HG02981 (cell line): ENCODE measurements around the gene ZGRF1.
"Not testable (repeated sequence)": the region's sequence is repeated elsewhere in the genome, so short reads cannot be mapped to it uniquely, and the experiment has no call there.

Source experiments
- ATAC-seq: cut with Tn5 transposase; IDR thresholded peaks from one replicate; pipeline ENCODE4 v1.9.1; 2021; ENCODE audit warnings: mild to moderate bottlenecking, moderate library complexity; ENCODE audit not compliant: unreplicated experiment

The ZGRF1 gene

DNA sequence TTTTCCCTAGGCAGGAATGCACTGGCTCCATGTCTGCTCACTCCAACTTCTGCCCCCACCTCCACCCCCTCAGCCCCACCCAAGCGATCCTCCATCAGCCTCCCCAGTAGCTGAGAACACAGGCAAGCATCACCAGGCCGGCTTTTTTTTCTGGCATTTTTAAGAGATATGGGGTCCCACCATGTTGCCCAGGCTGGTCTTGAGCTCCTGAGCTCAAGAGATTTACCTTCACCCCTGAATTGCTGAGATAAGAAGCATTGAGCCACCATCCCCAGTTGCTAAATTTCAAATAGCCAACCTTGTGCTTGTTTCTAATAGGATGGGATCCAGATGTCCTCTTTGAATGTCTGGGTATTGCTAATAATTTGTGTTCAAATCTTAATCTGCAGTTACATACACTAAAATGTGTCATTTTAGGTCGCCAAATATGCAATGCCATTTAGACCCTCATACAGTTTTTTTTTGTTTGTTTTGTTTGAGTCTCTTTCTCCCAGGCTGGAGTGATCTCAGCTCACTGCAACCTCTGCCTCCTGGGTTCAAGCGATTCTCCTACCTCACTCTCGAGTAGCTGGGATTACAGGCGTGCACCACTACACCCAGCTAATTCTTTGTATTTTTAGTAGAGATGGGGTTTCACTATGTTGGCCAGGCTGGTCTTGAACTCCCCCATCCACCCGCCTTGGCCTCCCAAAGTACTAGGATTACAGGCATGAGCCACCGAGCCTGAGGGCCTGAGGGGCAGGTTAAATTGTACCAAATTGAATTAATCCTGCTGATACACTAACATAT, 9.0 kb upstream of the ZGRF1 start:
- no peak for ATAC-seq

GRCh38 chr4:112644595-112645535, 8.2 kb upstream of the ZGRF1 start:
- not testable (repeated sequence) for ATAC-seq

DNA sequence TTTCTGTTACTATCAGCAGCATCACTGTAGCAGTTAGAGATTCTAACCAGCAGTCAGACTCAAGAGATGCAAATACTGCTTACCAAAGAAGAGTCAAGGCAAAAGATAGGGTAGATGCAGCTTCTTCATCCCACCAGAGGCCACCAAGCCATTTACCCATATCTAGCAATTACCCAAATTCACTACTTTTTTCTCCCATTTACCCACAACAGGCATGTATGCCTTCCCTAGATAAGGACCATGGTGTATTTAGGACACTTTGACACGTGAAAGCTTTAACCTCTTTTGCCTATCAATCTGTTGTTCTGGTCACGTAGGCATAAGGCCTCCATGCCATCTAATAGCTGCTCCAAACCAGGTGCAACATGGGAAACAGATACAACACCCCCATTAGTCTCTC, 5.8 kb upstream of the ZGRF1 start:
- no peak for ATAC-seq

DNA sequence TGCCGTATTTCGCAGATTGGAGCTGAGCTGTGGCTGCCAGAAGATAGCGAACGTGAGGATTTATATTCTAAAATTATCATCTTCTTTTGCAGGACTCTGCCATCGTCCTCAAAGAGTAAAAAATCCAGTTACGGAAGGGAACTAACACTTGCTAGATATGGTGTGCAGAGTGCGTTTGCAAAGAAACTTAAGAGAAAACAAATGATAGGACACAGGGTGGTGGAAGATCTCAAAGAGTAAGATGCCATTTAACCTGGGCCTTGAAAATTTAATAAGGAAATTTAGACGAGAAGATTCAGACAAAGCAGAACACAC, 800 bp upstream of the ZGRF1 start:
- ATAC-seq, result no peak

- no peak for ATAC-seq
These were observed 3.1 kb downstream of the ZGRF1 start for GRCh38 chr4:112633477-112634235.

GRCh38 chr4:112626228-112626627, 10.5 kb downstream of the ZGRF1 start:
- no peak for ATAC-seq

GRCh38 chr4:112616984-112617383, 19.7 kb downstream of the ZGRF1 start:
- ATAC-seq, result no peak

- ATAC-seq, result not testable (repeated sequence)
These were observed 23.9 kb downstream of the ZGRF1 start for GRCh38 chr4:112612814-112613213.

DNA sequence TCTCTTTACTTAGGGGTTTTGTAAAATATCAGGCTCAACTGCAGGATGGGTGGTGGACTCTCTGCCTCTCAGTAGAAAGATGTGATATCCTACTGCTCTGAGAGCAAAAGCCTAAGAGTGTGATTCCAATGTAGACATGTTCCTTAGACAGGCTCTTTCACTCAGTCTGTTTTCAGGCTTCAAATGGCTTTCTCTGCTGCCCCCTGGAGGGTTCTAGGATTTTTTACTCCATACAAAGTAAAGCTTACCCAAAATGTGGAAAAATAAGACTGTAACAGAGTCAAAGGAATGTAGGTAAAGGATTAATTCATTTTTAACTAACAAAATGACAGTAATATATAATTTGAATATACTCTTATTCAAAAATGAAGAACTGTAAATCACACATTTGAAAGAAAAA, 32.1 kb downstream of the ZGRF1 start:
- ATAC-seq, result no peak

GRCh38 chr4:112594993-112595392, 41.7 kb downstream of the ZGRF1 start:
- no peak for ATAC-seq

- ATAC-seq, result peak; percentile 65
These were observed 43.1 kb downstream of the ZGRF1 start for GRCh38 chr4:112593438-112594133.

- no peak for ATAC-seq
These were observed 44.0 kb downstream of the ZGRF1 start for GRCh38 chr4:112592717-112593116.

GRCh38 chr4:112591593-112591992, 45.1 kb downstream of the ZGRF1 start:
- no peak for ATAC-seq

DNA sequence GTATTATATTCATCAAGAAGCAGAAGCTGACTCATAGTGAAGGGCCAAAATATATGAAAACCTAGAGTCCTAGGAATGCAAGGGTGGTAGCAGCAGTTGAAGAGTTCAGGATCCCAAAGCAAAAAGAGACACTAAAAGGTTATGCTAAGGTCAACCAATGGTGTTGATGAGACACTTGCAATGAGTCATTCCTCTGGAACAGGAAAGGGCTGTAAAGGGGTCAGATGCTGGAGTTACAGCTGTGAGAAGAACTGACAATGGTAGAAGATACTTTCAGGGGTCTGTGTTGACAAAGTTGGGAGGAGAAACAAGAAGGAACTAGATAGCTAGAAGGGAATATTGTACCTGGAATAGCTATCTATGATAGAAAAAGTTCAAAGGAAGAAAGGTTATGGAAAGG, 47.5 kb downstream of the ZGRF1 start:
- ATAC-seq, result no peak

DNA sequence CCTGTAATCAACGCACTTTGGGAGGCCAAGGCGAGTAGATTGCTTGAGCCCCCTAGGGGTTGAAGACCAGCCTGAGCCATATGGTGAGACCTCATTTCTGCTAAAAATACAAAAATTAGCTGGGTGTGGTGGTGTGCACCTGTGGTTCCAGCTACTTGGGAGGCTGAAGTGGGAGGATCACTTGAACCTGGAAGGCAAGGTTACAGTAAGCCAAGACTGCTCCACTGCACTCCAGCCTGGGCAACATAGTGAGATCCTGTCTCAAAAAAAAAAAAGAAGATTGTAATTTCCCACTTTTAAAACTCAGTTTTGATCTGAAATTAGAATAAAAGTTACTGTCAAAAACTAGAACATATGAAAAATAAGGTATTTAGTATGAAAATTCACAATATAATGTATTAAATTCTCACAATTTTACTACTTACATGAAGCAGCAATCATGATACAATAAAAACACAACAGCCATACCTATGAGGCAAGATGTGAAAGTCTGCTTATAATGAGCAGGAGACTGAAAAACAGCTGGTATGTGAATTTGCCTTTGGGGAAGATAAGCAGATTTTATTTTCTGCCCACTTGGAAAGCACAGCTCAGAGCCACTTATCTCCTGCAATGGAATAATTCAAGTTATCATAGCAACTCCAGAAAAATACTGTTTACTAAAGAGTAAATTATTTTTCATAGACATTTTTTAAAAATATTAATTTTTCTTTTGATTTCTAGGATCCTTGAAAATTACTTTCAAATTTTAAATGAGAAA, 50.6 kb downstream of the ZGRF1 start:
- no peak for ATAC-seq

- no peak for ATAC-seq
These were observed 69.2 kb downstream of the ZGRF1 start for GRCh38 chr4:112567536-112567935.

DNA sequence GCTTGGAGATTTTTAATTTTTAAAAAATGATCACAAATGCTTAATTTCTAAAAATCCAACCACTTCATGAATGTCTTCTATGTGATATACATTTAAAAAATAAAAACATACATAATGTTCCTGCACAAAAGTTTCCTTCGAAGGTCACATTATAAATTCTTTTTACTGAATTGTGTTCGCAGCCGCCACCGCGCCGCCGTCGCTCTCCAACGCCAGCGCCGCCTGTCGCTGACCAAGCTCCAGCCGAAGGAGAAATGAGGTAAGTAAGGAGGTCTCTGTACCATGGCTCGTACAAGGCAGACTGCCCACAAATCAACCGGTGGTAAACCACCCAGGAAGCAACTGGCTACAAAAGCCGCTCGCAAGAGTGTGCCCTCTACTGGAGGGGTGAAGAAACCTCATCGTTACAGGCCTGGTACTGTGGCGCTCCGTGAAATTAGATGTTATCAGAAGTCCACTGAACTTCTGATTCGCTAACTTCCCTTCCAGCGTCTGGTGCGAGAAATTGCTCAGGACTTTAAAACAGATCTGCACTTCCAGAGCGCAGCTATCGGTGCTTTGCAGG, 71.9 kb downstream of the ZGRF1 start:
- ATAC-seq, result no peak

- peak; percentile 45 for ATAC-seq
These were observed 73.1 kb downstream of the ZGRF1 start for GRCh38 chr4:112563431-112564200.
